HEK293 (cell line): ENCODE results near the gene MUS81.
A peak's percentile ranks its signal among the peaks of the same experiment; 100 is the strongest.

Source experiments
- CTCF ChIA-PET: fragments of 350-600 bp; formaldehyde crosslinking; extraction: SDS; loops from one replicate; lab custom pipeline; 2021; ENCODE audit warnings: antibody characterized with exemption; lab: Yijun Ruan, JAX
- POLR2A ChIA-PET: fragments of 300-600 bp; formaldehyde crosslinking; extraction: SDS; loops from one replicate; lab custom pipeline; 2020; ENCODE audit warnings: antibody characterized with exemption, inconsistent platforms; lab: Yijun Ruan, JAX
- H3K27ac ChIP-seq: fragments of 200-500 bp; sonication (Bioruptor generic); 2 replicates; pipeline ENCODE4 v1.5.1; 2014; ENCODE audit warnings: low read depth, low read length, control low read depth, inconsistent platforms; ENCODE audit errors: extremely low read depth
- H3K36me3 ChIP-seq, 2 experiments: fragments of 200-500 bp in 1 of 2; sonication (Bioruptor generic) in 1 of 2; 1 replicate in 1 of 2; 2 replicates in 1 of 2; pipeline ENCODE4 v1.5.1; 2014 to 2017; ENCODE audit warnings: inconsistent platforms in 2 of 2, low read length in 2 of 2; ENCODE audit not compliant: control insufficient read depth in 2 of 2, insufficient read depth in 1 of 2
- H3K4me1 ChIP-seq: fragments of 200-500 bp; sonication (Bioruptor generic); 2 replicates; pipeline ENCODE4 v1.5.1; 2014; ENCODE audit warnings: mild to moderate bottlenecking, low read length, inconsistent platforms; ENCODE audit not compliant: control insufficient read depth, insufficient read depth
- H3K4me3 ChIP-seq: 2 replicates; pipeline ENCODE4 v1.5.1; 2011; ENCODE audit warnings: low read depth, mild to moderate bottlenecking, control low read depth, low read length, moderate library complexity
- H3K9me3 ChIP-seq: fragments of 200-500 bp; sonication (Bioruptor generic); 2 replicates; pipeline ENCODE4 v1.5.1; 2014; ENCODE audit warnings: low read depth, low read length, inconsistent platforms; ENCODE audit not compliant: control insufficient read depth, insufficient read depth
- AEBP2 ChIP-seq: fragments of 450-650 bp; formaldehyde crosslinking; IDR thresholded peaks from 2 replicates; pipeline ENCODE4 v1.5.1; 2016; ENCODE audit warnings: missing biosample characterization, missing genetic modification characterization, borderline replicate concordance
- GLI2 ChIP-seq: fragments of 450-650 bp; formaldehyde crosslinking; IDR thresholded peaks from 2 replicates; pipeline ENCODE4; 2017; ENCODE audit warnings: missing biosample characterization, missing genetic modification characterization, low read depth, borderline replicate concordance
- HOXC10 ChIP-seq: sonication (generic); formaldehyde crosslinking; IDR thresholded peaks from 2 replicates; pipeline ENCODE4 v1.8.1; 2023; ENCODE audit warnings: mild to moderate bottlenecking, missing genetic modification reagents
- INSM2 ChIP-seq: fragments of 450-650 bp; formaldehyde crosslinking; IDR thresholded peaks from 2 replicates; pipeline ENCODE4 v1.5.1; 2016; ENCODE audit warnings: missing biosample characterization, missing genetic modification characterization
- SP2 ChIP-seq: fragments of 450-650 bp; formaldehyde crosslinking; IDR thresholded peaks from 2 replicates; pipeline ENCODE4 v1.5.1; 2016; ENCODE audit warnings: missing biosample characterization, missing genetic modification characterization
- ZBTB1 ChIP-seq: fragments of 450-650 bp; formaldehyde crosslinking; IDR thresholded peaks from 2 replicates; pipeline ENCODE4 v1.5.1; 2016; ENCODE audit warnings: missing biosample characterization, missing genetic modification characterization
- ZFHX2 ChIP-seq: fragments of 450-650 bp; formaldehyde crosslinking; conservative IDR thresholded peaks from 2 replicates; pipeline ENCODE4 v1.5.1; 2016; ENCODE audit warnings: missing biosample characterization, missing genetic modification characterization
- ZNF121 ChIP-seq: fragments of 450-650 bp; formaldehyde crosslinking; IDR thresholded peaks from 2 replicates; pipeline ENCODE4 v1.5.1; 2016; ENCODE audit warnings: missing biosample characterization, missing genetic modification characterization
- ZNF148 ChIP-seq: fragments of 450-650 bp; formaldehyde crosslinking; IDR thresholded peaks from 2 replicates; pipeline ENCODE4 v1.5.0; 2017; ENCODE audit warnings: missing biosample characterization, missing genetic modification characterization, borderline replicate concordance
- ZNF23 ChIP-seq: fragments of 450-650 bp; formaldehyde crosslinking; IDR thresholded peaks from 2 replicates; pipeline ENCODE4 v1.5.1; 2016; ENCODE audit warnings: missing biosample characterization, missing genetic modification characterization, borderline replicate concordance
- ZNF274 ChIP-seq, 2 experiments: fragments of 200-500 bp in 1 of 2; fragments of 450-650 bp in 1 of 2; sonication (Bioruptor generic) in 1 of 2; formaldehyde crosslinking in 1 of 2; IDR thresholded peaks; 2 replicates each; pipeline versions ENCODE4 v1.5.1 to v1.6.1; 2014 to 2016; ENCODE audit warnings: borderline replicate concordance in 1 of 2, inconsistent platforms in 1 of 2, low read length in 1 of 2, missing biosample characterization in 1 of 2, missing genetic modification characterization in 1 of 2
- ZNF48 ChIP-seq: fragments of 450-650 bp; formaldehyde crosslinking; IDR thresholded peaks from 2 replicates; pipeline ENCODE4 v1.5.1; 2016; ENCODE audit warnings: missing biosample characterization, missing genetic modification characterization
- ZNF580 ChIP-seq: fragments of 450-650 bp; formaldehyde crosslinking; IDR thresholded peaks from 2 replicates; pipeline ENCODE4 v1.5.1; 2016; ENCODE audit warnings: missing biosample characterization, missing genetic modification characterization
- ZNF670 ChIP-seq: fragments of 450-650 bp; formaldehyde crosslinking; IDR thresholded peaks from 2 replicates; pipeline ENCODE4 v1.5.1; 2016; ENCODE audit warnings: missing biosample characterization, missing genetic modification characterization, low read depth
- ZNF704 ChIP-seq: fragments of 450-650 bp; formaldehyde crosslinking; IDR thresholded peaks from 2 replicates; pipeline ENCODE4 v1.5.1; 2016; ENCODE audit warnings: missing biosample characterization, missing genetic modification characterization

Gene MUS81

GRCh38 chr11:65861533-65862183 is 1.4 kb downstream of the MUS81 start:
- ChIA-PET POLR2A (interaction anchor here (1.2 to 6.5 kb wide), 7 partner anchors 8 to 142 kb away, joined by 3 to 121 read pairs (median 21); partner anchors contain the start of genes CCDC85B, FIBP and RNASEH2C), CTCF (interaction anchor here (0.6 to 6.3 kb wide), 7 partner anchors 9 to 194 kb away, joined by 3 to 118 read pairs (median 4); partner anchors contain the start of genes CCDC85B, FIBP and KAT5)
- H3K9me3 ChIP-seq, result no peaks in the 10 kb centered on the region
- H3K27ac ChIP-seq, result peak overlapping the region; percentile 92
- peaks cover 0 to 53% of the 10 kb centered on the region in 2 experiments; a peak in 1 of 3 replicates for H3K36me3 ChIP-seq
- TF ChIP-seq ZNF121 (tag by site-specific recombination) (no peak), SP2 (tag by site-specific recombination) (0 out of 2 replicates have a peak, but pooled peaks have one; percentile 12)
- peaks cover 4% of the 10 kb centered on the region; the same call in 1 of the 2 replicates for H3K4me1 ChIP-seq
- H3K4me3 ChIP-seq, result peak overlapping the region; percentile 94

GRCh38 chr11:65862191-65862735 is 2.0 kb downstream of the MUS81 start:
- H3K4me3 ChIP-seq, result no peak overlapping the region
- H3K36me3 ChIP-seq, result peaks cover 0 to 57% of the 10 kb centered on the region in 2 experiments; a peak in 1 of 3 replicates
- TF ChIP-seq ZNF704 (tag by site-specific recombination) (no peak), ZFHX2 (no peak), AEBP2 (tag by site-specific recombination) (no peak), ZNF148 (tag by site-specific recombination) (no peak), ZNF274 (IDR thresholded peaks at IDR 0.05; ENCODE audit: low read length) (no peak), ZNF274 (tag by site-specific recombination; IDR thresholded peaks at IDR 0.05; ENCODE audit: borderline replicate concordance) (no peak), HOXC10 (CRISPR knock-in tag) (no peak), ZNF670 (tag by site-specific recombination) (no peak), ZBTB1 (tag by site-specific recombination) (no peak), GLI2 (no peak), ZNF580 (tag by site-specific recombination) (no peak), ZNF23 (no peak), INSM2 (tag by site-specific recombination) (no peak), ZNF48 (tag by site-specific recombination) (no peak)
- no peaks in the 10 kb centered on the region for H3K9me3 ChIP-seq
- H3K27ac ChIP-seq, result no peak overlapping the region
- ChIA-PET POLR2A (interaction anchor here (1.1 to 6.5 kb wide), 2 partner anchors 7 to 150 kb away, joined by 3 to 111 read pairs; partner anchors contain the start of gene KAT5), CTCF (interaction anchor here (1.1 to 6.3 kb wide), 3 partner anchors 25 to 150 kb away, joined by 4 to 118 read pairs (median 16); partner anchors contain the start of genes CCDC85B, FIBP and KAT5)
- peaks cover 4% of the 10 kb centered on the region; the same call in 1 of the 2 replicates for H3K4me1 ChIP-seq
